ENCODE data around the gene TRIM65.

- no peak for TF ChIP-seq CTCF (IDR thresholded peaks at IDR 0.05)
- no peak for TF ChIP-seq ZFX (IDR thresholded peaks at IDR 0.05; ENCODE audit: borderline replicate concordance)
These were observed 34.3 kb upstream of the TRIM65 start for GRCh38 chr17:75931062-75931461.

All from 22Rv1 (cell line).